Esophagus muscularis mucosa (tissue), 4 donors: ENCODE measurements around the gene OR5AR1. TPM values are rescaled to one million over a fixed set of nuclear protein-coding genes. Genes with fewer than 3 reads are reported as not detected.

Experiments used
- DNase-seq: peaks from one replicate; pipeline ENCODE4 v3.0.0-alpha.2; 2017; ENCODE audit errors: extremely low spot score
- H3K27ac ChIP-seq, 4 donors: fragments of 200-600 bp; sonication (generic); replicated peaks in 1 of 4; 1 replicate in 3 of 4; 2 replicates in 1 of 4; pipeline ENCODE4 v1.5.1; 2016 to 2019; ENCODE audit warnings: mild to moderate bottlenecking in 1 of 4
- H3K27me3 ChIP-seq, 4 donors: fragments of 200-600 bp; sonication (generic); one replicate each; pipeline versions ENCODE4 v1.5.1 to v1.6.0; 2016 to 2019
- H3K36me3 ChIP-seq, 4 donors: fragments of 200-600 bp; sonication (generic); one replicate each; pipeline ENCODE4 v1.5.1; 2016 to 2019
- H3K4me1 ChIP-seq, 4 donors: fragments of 200-600 bp; sonication (generic); one replicate each; pipeline ENCODE4 v1.5.1; 2016 to 2019
- H3K4me3 ChIP-seq, 4 donors: fragments of 200-600 bp; sonication (generic); 1 replicate in 2 of 4; 2 replicates in 2 of 4; pipeline ENCODE4 v1.5.1; 2016 to 2019; ENCODE audit warnings: mild to moderate bottlenecking in 4 of 4, moderate library complexity in 1 of 4
- H3K9me3 ChIP-seq, 4 donors: fragments of 200-600 bp; sonication (generic); 1 replicate in 3 of 4; 2 replicates in 1 of 4; pipeline ENCODE4 v1.5.1; 2016 to 2019
- CTCF ChIP-seq, 3 experiments: fragments of 200-600 bp in 2 of 3; fragments of 450-650 bp in 1 of 3; sonication (generic) in 2 of 3; IDR thresholded peaks; one replicate each; pipeline ENCODE4 v1.5.1; 2017 to 2019; ENCODE audit warnings: antibody characterized with exemption in 3 of 3, mild to moderate bottlenecking in 2 of 3, moderate library complexity in 1 of 3
- EP300 ChIP-seq: sonication (generic); formaldehyde crosslinking; IDR thresholded peaks from one replicate; pipeline ENCODE4 v1.6.1; 2017; ENCODE audit warnings: antibody characterized with exemption
- POLR2A ChIP-seq: fragments of 450-650 bp; IDR thresholded peaks from one replicate; pipeline ENCODE4 v1.6.1; 2017; ENCODE audit warnings: antibody characterized with exemption, moderate library complexity, mild to moderate bottlenecking, low read depth
- POLR2AphosphoS5 ChIP-seq, 2 donors: sonication (generic); formaldehyde crosslinking; IDR thresholded peaks; one replicate each; pipeline ENCODE4 v1.6.1; 2017; ENCODE audit warnings: antibody characterized with exemption in 2 of 2
- WGBS: methylation state at CpG from one replicate; pipeline ENCODE4 v1.1.5; 2018; 5-methylcytosine and 5-hydroxymethylcytosine counted together
- intact Hi-C: fragments of 100-400 bp; cut with DNase I; formaldehyde crosslinking; loops from one replicate; pipeline ENCODE4 v1.15.1; 2023
- total RNA-seq, 4 donors: library from RNA; depleted of rRNA; stranded (reverse); fragments of >200 nt; gene quantifications; one replicate each; pipeline versions ENCODE4 v1.1.0 to v1.2.1, GENCODE V29; 2016

Gene OR5AR1
- total RNA-seq, 4 donors from 2014 or later = not detected

- H3K36me3 ChIP-seq = no peaks in the 10 kb centered on the region
- no peak overlapping the region for H3K4me3 ChIP-seq
- H3K9me3 ChIP-seq = no peaks in the 10 kb centered on the region
- no peak for DNase-seq
- H3K4me1 ChIP-seq = no peaks in the 10 kb centered on the region
- H3K27ac ChIP-seq = no peak overlapping the region
- no peaks in the 10 kb centered on the region for H3K27me3 ChIP-seq
- TF ChIP-seq CTCF (IDR thresholded peaks at IDR 0.05) (no peak), POLR2A (no peak), EP300 (no peak), POLR2AphosphoS5 (IDR thresholded peaks at IDR 0.05) (no peak)
- 86% methylated on average over 3 of the region's 3 CpGs for WGBS
- intact Hi-C loops = no loop called here
Measured at GRCh38 chr11:56637500-56637899, 26.0 kb upstream of the OR5AR1 start.

- intact Hi-C loops = no loop called here
- 86% methylated on average over 2 of the region's 2 CpGs for WGBS
- no peak for DNase-seq
- H3K27ac ChIP-seq = no peak within 1 kb of the TSS
- TF ChIP-seq POLR2A = no peak
- no peak for TF ChIP-seq EP300
- TF ChIP-seq CTCF (IDR thresholded peaks at IDR 0.05) = no peak
- no peak for TF ChIP-seq POLR2AphosphoS5 (IDR thresholded peaks at IDR 0.05)
- H3K9me3 ChIP-seq = no peaks in the 10 kb centered on the region
- no peaks in the 10 kb centered on the region for H3K27me3 ChIP-seq
- H3K4me3 ChIP-seq = no peak within 1 kb of the TSS
- no peaks in the 10 kb centered on the region for H3K4me1 ChIP-seq
- H3K36me3 ChIP-seq = no peaks in the 10 kb centered on the region
Measured at GRCh38 chr11:56642339-56642738, 21.1 kb upstream of the OR5AR1 start, which contains the start of gene OR5AP2. Gene OR5AP2 (minus strand): TSS chr11:56642439. CDS start chr11:56642439, 0 bp downstream.

GRCh38 chr11:56659755-56660154 is 3.7 kb upstream of the OR5AR1 start:
- TF ChIP-seq EP300 (no peak), POLR2AphosphoS5 (IDR thresholded peaks at IDR 0.05) (no peak), POLR2A (no peak), CTCF (IDR thresholded peaks at IDR 0.05) (no peak)
- no peaks in the 10 kb centered on the region for H3K9me3 ChIP-seq
- H3K4me3 ChIP-seq = no peak overlapping the region
- no peaks in the 10 kb centered on the region for H3K27me3 ChIP-seq
- H3K4me1 ChIP-seq = no peaks in the 10 kb centered on the region
- DNase-seq = no peak
- H3K27ac ChIP-seq = no peak overlapping the region
- no peaks in the 10 kb centered on the region for H3K36me3 ChIP-seq
- intact Hi-C loops = no loop called here
- 16% methylated on average over 3 of the region's 3 CpGs for WGBS

GRCh38 chr11:56670984-56671383 is 7.5 kb downstream of the OR5AR1 start:
- 76% methylated on average over 2 of the region's 2 CpGs for WGBS

More at GRCh38 chr11:56670984-56671383, 7.5 kb downstream of the OR5AR1 start:
- no peak for DNase-seq
- no peak overlapping the region for H3K4me3 ChIP-seq
- no peaks in the 10 kb centered on the region for H3K4me1 ChIP-seq
- H3K36me3 ChIP-seq = no peaks in the 10 kb centered on the region
- no peak overlapping the region for H3K27ac ChIP-seq
- TF ChIP-seq POLR2AphosphoS5 (IDR thresholded peaks at IDR 0.05) = no peak
- TF ChIP-seq POLR2A = no peak
- TF ChIP-seq CTCF (IDR thresholded peaks at IDR 0.05) = no peak
- TF ChIP-seq EP300 = no peak
- intact Hi-C loops = no loop called here
- no peaks in the 10 kb centered on the region for H3K9me3 ChIP-seq
- no peaks in the 10 kb centered on the region for H3K27me3 ChIP-seq
